NB4 (cell line): ENCODE data around the gene PDGFA.

ENCODE experiments used
- CTCF ChIP-seq: IDR thresholded peaks from one replicate; pipeline ENCODE4 v1.5.1; 2012; ENCODE audit warnings: low read depth, low read length
- MAX ChIP-seq: IDR thresholded peaks from 2 replicates; pipeline ENCODE4 v1.6.1; 2011; ENCODE audit warnings: low read depth, low read length
- MYC ChIP-seq: IDR thresholded peaks from 2 replicates; pipeline ENCODE4 v1.6.1; 2011; ENCODE audit warnings: low read depth, low read length
- POLR2A ChIP-seq: IDR thresholded peaks from 2 replicates; pipeline ENCODE4 v1.6.1; 2011; ENCODE audit warnings: mild to moderate bottlenecking; ENCODE audit not compliant: insufficient read length; ENCODE audit errors: extremely low read depth

- TF ChIP-seq CTCF: no peak
- no peak for TF ChIP-seq POLR2A
- TF ChIP-seq MAX: no peak
- TF ChIP-seq MYC: no peak
Observed at GRCh38 chr7:514651-515598, 4.7 kb downstream of the PDGFA start.
